HG03159 (cell line): Measurements from ENCODE around the gene ARHGAP23.

Experiments
- ATAC-seq: cut with Tn5 transposase; IDR thresholded peaks from one replicate; pipeline ENCODE4 v1.9.1; 2021; ENCODE audit warnings: mild to moderate bottlenecking, moderate library complexity; ENCODE audit not compliant: unreplicated experiment

Gene ARHGAP23, protein sequence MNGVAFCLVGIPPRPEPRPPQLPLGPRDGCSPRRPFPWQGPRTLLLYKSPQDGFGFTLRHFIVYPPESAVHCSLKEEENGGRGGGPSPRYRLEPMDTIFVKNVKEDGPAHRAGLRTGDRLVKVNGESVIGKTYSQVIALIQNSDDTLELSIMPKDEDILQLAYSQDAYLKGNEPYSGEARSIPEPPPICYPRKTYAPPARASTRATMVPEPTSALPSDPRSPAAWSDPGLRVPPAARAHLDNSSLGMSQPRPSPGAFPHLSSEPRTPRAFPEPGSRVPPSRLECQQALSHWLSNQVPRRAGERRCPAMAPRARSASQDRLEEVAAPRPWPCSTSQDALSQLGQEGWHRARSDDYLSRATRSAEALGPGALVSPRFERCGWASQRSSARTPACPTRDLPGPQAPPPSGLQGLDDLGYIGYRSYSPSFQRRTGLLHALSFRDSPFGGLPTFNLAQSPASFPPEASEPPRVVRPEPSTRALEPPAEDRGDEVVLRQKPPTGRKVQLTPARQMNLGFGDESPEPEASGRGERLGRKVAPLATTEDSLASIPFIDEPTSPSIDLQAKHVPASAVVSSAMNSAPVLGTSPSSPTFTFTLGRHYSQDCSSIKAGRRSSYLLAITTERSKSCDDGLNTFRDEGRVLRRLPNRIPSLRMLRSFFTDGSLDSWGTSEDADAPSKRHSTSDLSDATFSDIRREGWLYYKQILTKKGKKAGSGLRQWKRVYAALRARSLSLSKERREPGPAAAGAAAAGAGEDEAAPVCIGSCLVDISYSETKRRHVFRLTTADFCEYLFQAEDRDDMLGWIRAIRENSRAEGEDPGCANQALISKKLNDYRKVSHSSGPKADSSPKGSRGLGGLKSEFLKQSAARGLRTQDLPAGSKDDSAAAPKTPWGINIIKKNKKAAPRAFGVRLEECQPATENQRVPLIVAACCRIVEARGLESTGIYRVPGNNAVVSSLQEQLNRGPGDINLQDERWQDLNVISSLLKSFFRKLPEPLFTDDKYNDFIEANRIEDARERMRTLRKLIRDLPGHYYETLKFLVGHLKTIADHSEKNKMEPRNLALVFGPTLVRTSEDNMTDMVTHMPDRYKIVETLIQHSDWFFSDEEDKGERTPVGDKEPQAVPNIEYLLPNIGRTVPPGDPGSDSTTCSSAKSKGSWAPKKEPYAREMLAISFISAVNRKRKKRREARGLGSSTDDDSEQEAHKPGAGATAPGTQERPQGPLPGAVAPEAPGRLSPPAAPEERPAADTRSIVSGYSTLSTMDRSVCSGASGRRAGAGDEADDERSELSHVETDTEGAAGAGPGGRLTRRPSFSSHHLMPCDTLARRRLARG (N-terminal part only)

DNA sequence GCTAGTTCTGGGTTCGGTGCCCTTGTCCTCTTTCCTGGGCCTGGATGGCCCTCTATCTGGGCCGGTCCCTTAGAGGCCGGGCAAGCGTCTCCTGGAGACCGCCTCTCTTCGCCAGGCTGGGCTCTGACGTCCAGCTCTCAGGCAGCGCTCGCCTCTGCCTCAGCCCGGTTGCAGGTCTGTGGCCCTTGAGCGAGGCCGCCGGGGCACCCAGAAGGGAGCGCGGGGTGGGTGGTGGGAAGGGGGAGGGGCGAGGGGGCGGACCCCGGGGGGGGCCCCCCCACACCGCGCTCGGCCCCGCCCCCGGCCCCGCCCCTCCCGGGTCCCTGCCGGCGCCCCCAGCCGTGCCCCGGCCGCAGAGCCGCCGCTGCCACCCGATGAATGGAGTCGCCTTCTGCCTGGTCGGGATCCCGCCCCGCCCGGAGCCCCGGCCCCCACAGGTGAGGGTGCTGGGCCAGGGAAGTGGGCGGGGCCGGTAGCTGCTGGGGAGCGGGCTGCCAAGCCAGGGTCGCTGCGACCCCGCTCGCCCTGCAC, at the start of gene ARHGAP23:
Gene ARHGAP23 (plus strand): TSS at position 353 of the 531 bp plus-strand sequence. CDS start 22 bp downstream, at position 375.
- ATAC-seq: no peak

GRCh38 chr17:38379448-38379847, 48.8 kb upstream of the ARHGAP23 start:
- no peak for ATAC-seq

- ATAC-seq: no peak
These were observed 33.2 kb upstream of the ARHGAP23 start for GRCh38 chr17:38395090-38395489.

- no peak for ATAC-seq
These were observed 31.0 kb upstream of the ARHGAP23 start for GRCh38 chr17:38397227-38397626.

GRCh38 chr17:38400286-38400685, 28.0 kb upstream of the ARHGAP23 start:
- no peak for ATAC-seq

GRCh38 chr17:38401459-38401858, 26.8 kb upstream of the ARHGAP23 start:
- no peak for ATAC-seq

DNA sequence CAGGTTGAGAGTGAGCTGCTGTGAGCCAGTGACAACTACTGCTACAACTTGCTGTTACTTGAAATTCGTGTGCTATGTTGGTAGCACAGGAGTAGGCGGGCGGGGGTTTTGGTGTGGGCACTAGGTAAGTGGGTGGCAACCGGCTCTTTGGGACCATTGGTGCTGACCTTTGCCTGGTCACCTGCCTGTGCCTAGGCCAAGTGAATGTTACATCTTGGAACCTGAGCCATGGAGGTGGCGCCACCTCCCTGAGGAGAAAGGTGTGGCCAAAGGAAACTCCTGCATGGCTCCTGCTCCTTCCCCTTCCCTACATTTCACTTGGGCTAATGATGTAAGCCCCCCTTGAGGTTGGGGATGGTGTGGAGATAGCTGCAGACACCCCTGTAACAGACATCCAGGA, 25.4 kb upstream of the ARHGAP23 start:
- ATAC-seq: no peak

GRCh38 chr17:38403491-38403890, 24.8 kb upstream of the ARHGAP23 start:
- no peak for ATAC-seq

DNA sequence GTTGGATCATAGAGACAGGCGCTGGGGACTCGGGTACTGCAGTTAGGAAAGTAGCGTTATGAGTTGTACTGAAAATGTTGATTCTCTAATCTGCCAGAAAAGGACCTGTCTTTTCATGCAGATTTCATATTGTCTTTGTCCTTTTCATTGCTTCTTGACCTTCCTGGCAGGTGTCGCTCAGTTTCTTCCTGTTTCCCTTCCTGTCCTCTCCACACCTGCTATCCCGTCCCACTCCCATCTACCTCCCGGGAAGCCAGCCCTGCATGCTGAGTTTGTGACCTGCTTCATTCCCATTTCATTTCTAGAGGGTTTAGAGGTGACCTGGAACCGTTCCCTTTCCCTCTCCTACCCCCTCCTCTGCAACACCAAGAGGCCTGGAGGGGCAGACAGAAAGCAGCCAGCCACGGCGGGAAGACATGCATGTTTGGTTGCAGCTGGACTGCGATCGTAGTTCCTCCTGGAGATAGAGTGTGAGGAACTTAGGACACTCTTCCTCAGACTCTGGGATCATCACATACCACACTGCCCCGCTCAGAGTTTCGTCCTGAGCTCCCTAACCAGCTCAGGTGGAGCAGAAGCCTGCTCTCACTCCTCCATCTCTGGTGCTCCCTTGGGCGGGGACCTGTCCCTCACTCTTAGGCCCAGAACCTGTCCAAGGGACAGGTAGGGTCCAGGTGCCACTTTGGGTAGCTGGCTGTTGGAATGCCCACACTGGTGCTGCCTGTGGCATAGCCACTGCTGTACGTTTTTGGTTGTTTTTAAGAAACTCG, 23.9 kb upstream of the ARHGAP23 start:
- ATAC-seq: no peak

DNA sequence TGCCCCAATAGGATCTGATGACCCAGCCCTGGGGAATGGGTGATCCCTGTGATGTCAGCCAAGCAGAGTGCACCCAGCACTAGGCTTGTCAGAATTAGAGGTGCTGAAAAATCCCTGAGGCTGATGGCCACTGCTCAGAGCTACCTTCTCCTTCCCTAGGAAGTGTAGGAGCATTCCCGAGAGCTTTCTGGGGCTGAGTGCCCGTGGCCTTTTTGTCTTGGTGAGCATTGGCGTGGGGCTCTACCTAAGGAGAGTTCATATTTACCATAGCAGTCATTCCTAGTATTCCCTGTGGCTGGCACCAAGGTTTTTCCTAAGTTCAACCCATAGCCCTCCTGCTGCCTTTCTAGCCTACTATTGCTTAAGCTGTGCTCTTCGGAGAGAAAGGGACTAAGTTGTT, 22.6 kb upstream of the ARHGAP23 start:
- ATAC-seq: no peak

DNA sequence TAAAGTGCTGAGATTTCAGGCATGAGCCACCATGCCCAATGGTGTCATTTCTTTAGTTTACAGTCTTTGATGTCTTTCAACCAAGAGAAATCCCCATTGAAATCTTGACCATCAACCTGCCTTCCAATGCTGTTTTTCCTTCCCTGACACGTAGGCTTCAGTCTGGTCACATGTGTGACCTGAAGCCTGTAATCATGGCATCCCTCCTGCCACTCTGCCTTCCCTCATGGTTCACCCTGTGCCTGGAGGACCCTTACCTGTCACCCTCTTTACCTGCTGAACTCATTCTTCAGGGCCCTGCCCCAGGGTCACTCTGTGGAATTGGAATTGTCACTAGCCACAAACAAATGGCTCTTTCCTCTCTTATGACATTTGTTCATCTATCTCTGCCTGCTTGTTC, 18.1 kb upstream of the ARHGAP23 start:
- no peak for ATAC-seq

DNA sequence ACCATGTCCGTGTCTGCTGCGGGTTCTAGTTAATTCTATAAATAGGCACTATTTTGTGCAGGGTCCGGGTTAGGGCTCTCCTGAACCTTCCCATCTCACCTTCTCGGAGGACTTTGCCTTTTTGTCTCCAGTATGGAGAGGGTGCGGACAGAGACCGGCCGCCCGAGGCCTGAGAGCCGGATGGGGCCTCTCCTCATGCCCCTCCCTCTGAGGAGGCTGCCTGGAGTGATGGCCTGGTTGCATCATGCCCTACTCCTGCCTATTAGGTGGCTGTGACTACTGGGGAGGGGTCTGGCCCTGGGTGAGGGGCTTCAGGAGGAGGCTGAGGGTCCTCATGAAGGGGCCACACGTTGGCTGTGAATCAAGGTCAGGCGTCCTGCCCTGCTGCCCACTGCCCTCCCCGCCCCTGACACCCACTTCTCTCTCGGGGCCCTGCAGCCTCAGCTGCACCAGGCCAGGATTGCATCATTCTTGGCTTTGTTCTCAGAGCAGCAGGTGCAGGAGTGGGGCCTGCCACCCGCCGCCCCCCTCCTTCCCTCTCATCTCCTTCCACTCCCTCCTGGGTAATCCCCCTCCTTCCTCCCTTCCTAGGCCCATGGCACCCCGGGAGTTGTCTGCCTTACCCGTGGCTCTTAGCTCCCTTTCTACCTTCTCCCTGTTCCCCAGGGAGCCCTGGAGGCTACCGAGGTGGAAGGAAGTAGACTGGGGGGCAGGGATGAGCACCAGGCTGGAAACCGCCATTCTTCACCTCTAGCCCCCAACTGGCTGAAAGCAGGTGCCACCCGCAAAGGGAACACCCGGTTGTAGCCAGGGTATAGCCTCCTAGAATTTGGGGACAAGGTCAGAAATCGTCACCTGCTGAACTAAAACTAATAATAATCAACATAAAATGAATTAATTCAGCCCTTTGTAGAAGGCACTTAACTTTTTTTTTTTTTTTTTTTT, 12.7 kb upstream of the ARHGAP23 start:
- ATAC-seq: no peak

GRCh38 chr17:38416840-38417209, 11.4 kb upstream of the ARHGAP23 start:
- no peak for ATAC-seq

- no peak for ATAC-seq
These were observed 10.9 kb upstream of the ARHGAP23 start for GRCh38 chr17:38417210-38417951.

GRCh38 chr17:38418062-38418692, 10.1 kb upstream of the ARHGAP23 start:
- no peak for ATAC-seq

GRCh38 chr17:38418693-38419507, 9.4 kb upstream of the ARHGAP23 start:
- ATAC-seq: no peak

DNA sequence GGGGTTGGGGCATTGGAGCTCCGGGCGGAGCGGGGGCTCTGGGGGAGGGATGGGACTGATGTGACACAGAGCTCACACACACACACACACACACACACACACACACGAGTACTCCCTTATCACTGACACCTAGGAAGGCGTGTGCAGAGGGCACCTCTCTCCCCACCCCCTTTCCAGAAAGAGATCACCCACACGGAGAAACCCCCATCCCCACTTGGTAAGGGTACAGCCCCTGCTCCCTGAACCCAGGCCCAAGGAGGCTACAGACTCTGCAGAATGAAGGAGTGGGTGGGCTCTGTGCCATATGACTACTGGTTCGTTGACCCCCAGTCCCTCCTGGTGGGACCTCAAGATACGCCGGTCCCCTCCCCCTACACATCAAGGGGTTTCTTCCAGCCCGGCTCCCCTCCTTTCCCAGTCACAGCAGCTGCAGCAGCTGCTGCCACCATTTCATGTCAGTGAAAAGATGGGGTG, 8.7 kb upstream of the ARHGAP23 start:
- no peak for ATAC-seq
